ENCODE results near the gene ATP9B.
"Not testable (repeated sequence)": the region's sequence is repeated elsewhere in the genome, so short reads cannot be mapped to it uniquely, and the experiment has no call there.

Gene ATP9B

GRCh38 chr18:79121746-79122474, 52.7 kb downstream of the ATP9B start:
- DNase-seq, result no peak
- intact Hi-C loops (cut with DNase I), result no loop called here

- DNase-seq, result no peak
- intact Hi-C loops (cut with DNase I), result no loop called here
These were observed 54.8 kb downstream of the ATP9B start for GRCh38 chr18:79123948-79124347.

DNA sequence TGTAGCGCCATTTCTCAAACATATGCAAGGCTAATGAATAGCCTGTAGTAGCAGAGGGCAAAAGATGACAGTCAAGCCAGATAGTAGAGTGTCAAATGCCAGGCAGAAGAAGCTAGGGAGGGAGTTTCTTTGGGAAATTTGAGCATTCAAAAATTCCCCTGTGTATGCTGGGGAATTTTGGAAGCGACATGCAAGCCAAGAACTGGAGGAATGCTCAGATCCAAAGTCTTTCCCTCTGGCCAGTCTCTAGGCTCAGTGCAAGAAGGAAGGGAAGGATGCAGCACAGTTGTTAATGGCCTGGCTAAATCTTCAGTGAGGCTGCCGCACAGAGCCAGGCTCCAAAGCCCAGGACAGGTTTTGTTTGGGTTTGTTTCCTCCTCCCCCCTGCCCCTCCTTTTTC, 59.9 kb downstream of the ATP9B start:
- intact Hi-C loops (cut with DNase I), result no loop called here
- no peak for DNase-seq

DNA sequence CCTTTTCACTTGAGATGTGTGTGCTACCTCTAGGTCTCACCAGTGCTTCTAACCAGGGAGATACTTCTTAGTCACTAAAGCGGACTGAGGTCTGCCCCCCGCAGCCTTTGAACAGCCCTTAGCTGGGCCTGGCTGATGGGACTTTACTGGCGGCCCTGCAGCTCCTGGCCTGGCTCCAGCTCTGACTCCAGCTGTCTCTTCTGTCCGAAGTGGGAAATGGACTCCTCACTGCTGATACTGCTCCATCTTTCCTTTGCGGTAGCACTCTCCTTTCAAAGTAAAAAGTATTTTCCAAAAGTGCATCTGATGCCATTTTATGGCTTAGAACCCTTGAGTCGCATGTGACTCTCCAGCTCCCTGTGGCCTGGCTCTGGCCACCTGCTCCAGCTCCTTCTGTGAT, 64.5 kb downstream of the ATP9B start:
- DNase-seq, result peak in 5 of 10 donors; percentile 14 to 83 (median 29)

GRCh38 chr18:79135924-79136323, 66.7 kb downstream of the ATP9B start:
- DNase-seq, result no peak
- intact Hi-C loops (cut with DNase I), result no loop called here

More for the DNA sequence above, 64.5 kb downstream of the ATP9B start:
- intact Hi-C loops (cut with DNase I), result no loop called here

DNA sequence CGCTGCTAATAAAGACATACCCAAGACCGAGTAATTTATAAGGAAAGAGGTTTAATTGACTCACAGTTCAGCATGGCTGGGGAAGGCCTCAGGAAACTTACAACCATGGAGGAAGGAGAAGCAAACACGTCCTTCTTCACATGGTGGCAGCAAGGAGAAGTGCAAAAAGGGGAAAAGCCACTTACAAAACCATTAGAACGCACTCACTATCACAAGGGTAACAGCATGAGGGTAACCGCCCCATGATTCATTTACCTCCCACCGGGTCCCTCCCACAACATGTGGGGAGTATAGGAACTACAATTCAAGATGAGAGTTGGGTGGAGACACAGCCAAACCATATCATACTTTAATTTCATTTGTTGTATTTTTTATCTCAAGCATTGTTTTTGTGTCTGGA, 67.5 kb downstream of the ATP9B start:
- no peak for DNase-seq
- intact Hi-C loops (cut with DNase I), result no loop called here

- intact Hi-C loops (cut with DNase I), result no loop called here
- DNase-seq, result no peak
These were observed 70.0 kb downstream of the ATP9B start for GRCh38 chr18:79139206-79139605.

DNA sequence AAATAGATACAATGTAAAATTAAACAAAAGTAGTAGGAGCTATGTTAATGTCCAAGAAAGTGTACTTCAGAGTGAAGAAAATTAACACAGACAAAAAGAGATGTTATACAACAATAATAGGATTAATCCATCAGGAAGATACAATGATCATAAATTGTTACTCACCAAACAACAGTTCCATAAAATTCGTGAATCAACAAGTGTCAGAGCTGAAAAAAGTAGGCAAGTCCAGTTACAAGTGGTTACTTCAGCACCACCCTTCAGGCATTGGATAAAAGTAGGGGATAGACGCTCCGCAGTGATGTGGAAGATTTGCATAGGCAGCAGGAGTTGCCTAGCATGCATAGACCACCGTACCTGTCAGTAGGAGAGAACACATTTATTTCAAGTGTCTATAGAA, 77.8 kb downstream of the ATP9B start:
- intact Hi-C loops (cut with DNase I), result no loop called here
- DNase-seq, result no peak

- intact Hi-C loops (cut with DNase I), result no loop called here
- no peak for DNase-seq
These were observed 82.0 kb downstream of the ATP9B start for GRCh38 chr18:79151191-79151590.

DNA sequence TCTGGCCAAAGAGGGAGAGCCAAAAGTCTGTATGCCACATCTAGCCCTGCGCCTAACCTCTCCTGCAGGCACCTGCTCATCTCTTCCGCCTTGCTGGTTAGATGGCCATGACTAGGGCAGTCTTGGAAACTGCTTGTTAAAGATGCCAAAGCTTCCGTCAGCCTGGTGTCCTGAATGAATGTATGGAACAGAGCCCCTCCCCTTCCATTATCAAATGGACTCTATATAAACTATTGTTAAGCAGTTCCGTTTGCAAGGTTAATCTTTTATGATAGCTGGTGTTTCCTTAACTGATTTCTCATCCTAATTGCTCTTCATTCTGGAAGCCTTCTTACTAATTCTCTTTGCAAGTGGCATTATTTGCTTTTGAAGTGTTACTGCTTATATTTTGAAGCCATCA, 87.1 kb downstream of the ATP9B start:
- intact Hi-C loops (cut with DNase I), result no loop called here
- DNase-seq, result no peak

GRCh38 chr18:79164706-79165105, 95.5 kb downstream of the ATP9B start:
- intact Hi-C loops (cut with DNase I), result no loop called here
- no peak for DNase-seq

GRCh38 chr18:79166702-79167101, 97.5 kb downstream of the ATP9B start:
- intact Hi-C loops (cut with DNase I), result no loop called here
- DNase-seq, result no peak

DNA sequence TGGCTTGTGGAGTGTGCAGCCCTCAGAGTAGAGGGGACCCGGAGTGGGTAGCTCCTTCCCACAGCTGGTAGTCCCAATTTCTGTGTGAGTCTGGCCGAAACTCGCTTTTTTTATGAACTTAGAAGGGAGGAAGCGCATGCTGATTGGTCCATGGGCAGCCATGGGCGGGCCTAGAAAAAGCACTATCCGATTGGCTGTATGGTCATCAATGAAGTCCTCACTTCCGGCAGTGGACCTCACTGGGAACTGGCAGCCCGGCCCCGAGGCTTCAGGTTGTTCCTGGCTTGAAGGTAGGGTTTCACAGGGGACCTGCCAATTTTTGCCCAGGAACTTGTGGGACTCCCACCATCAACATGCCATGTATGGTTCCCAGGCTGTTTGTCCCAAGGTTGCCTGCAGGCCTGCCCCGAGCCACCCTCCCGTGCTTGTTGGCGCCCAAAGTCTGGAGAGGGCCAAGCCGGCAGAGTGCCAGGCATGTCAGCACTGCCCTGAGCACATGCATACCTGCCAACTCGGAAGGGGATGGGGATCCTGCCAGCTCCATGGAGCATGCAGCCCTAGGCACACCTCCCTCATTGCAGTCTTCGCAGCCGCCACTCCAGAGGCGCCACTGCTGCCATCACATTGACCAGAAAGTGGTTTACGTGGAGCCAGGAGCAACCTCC, 98.5 kb downstream of the ATP9B start:
- peak in 1 of 10 donors; percentile 82 for DNase-seq
- intact Hi-C loops (cut with DNase I), result no loop called here

GRCh38 chr18:79169958-79170555, 100.9 kb downstream of the ATP9B start:
- intact Hi-C loops (cut with DNase I), result no loop called here
- no peak for DNase-seq

GRCh38 chr18:79172331-79172730, 103.1 kb downstream of the ATP9B start:
- DNase-seq; intact Hi-C loops (cut with DNase I): not testable (repeated sequence)

DNA sequence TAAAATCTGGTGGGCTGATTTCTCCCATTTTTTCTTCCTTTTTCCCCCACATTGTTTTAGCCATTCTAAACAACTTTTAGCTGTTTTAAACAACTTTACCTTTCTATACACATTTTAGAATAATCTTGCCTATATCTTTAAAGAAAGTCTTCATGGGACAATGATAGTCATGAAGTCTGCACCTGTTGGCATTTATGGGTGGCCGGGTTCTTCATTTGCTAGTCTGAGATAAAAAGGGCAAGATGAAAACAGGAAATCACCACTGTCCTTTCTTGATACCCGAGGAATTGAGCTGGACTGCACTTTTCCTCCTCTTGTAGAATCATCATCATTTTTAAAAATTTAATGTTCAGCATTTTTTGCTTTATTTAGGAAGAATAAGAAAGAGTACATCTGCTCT, 104.5 kb downstream of the ATP9B start:
- intact Hi-C loops (cut with DNase I), result no loop called here

GRCh38 chr18:79178113-79178531, 108.9 kb downstream of the ATP9B start:
- intact Hi-C loops (cut with DNase I), result no loop called here
- DNase-seq, result peak in 1 of 10 donors; percentile 56

More for the DNA sequence above, 104.5 kb downstream of the ATP9B start:
- DNase-seq, result no peak

DNA sequence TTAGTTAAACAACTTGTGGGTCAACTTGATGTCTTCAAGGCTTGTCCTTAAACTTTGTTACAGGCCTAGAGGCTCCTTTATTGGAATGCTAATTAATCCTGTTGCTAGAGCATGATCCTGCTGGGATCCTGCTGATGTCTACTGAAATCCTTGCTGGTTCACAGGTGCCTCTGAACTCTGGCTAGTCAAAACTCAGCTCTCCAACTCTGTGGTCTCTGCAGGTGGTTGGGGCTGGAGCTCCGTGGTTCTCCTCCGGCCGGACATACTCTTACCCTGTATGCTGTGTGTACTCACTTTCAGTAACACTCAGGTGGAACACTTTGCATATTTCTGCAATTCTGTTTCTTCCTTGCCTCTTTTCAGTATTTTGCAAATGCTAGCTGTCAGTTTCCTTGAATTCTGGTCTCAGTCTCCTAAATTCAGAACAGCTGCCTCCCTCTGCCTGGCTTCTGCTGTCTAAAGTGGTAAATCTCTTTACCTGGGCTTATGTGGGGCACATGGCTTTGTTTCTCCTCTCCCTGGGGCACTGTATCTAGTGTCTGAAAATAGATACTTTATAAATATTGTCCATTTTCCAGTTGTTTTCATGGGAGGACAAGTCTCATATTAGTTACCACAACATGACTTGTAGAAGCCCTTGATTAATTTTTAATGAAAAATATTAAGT, 113.0 kb downstream of the ATP9B start:
- intact Hi-C loops (cut with DNase I), result no loop called here
- DNase-seq, result no peak

DNA sequence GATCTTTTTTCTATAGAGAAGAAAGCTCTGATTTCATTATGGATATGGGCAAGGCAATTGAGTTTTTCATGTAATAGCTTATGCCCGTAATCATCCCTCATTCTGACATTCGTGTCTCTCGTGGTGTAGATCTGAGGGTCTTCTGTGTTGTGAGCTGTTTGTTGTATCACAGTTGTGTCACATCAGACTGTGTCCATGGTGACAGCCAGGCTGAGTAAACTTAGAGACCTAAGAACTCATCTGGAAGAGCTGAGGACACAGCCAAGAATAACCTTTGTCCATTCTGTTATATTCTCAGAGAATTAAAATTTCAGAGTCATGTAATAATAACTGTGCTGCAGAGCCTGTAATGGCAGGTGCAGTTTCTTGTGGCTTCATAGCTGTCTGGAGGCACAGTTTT, 116.5 kb downstream of the ATP9B start:
- no peak for DNase-seq
- intact Hi-C loops (cut with DNase I), result no loop called here

DNA sequence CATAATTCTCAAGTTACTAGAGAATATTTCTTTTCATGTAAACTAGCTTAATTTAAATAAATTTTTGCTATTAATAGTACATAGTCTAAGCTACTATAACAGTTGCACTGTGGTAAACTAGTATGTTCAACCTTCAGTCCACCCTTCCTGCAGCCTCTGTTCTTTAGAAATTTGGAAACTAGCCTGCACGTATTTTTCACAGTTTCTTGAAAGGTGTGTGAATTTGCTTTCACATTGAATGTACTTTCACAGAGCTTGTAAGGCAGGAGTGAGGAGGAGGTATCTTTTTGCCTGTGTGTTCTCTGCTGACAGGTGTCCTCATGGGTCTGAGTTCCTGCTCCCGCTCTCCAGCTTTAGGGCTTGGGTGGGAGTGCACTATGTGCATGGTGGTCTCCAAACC, 117.5 kb downstream of the ATP9B start:
- no peak for DNase-seq
- intact Hi-C loops (cut with DNase I), result no loop called here

GRCh38 chr18:79187532-79188277, 118.5 kb downstream of the ATP9B start:
- intact Hi-C loops (cut with DNase I), result no loop called here
- DNase-seq, result no peak

All from posterior cingulate gyrus (tissue), 11 donors.